Fibroblast of lung (primary cell): Measurements from ENCODE around the gene RAB44.
"Not testable (repeated sequence)": the region's sequence is repeated elsewhere in the genome, so short reads cannot be mapped to it uniquely, and the experiment has no call there.

Experiments used
- CTCF ChIP-seq, 2 donors: IDR thresholded peaks in 1 of 2; conservative IDR thresholded peaks in 1 of 2; 1 replicate in 1 of 2; 2 replicates in 1 of 2; pipeline ENCODE4 v1.5.1; 2011 to 2012; ENCODE audit warnings: low read length in 2 of 2, control low read depth in 1 of 2, inconsistent platforms in 1 of 2, low read depth in 1 of 2, mild to moderate bottlenecking in 1 of 2
- EZH2 ChIP-seq: IDR thresholded peaks from 2 replicates; pipeline ENCODE4 v1.5.1; 2012; ENCODE audit warnings: low read length, control low read depth, mild to moderate bottlenecking; ENCODE audit errors: missing control alignments

DNA sequence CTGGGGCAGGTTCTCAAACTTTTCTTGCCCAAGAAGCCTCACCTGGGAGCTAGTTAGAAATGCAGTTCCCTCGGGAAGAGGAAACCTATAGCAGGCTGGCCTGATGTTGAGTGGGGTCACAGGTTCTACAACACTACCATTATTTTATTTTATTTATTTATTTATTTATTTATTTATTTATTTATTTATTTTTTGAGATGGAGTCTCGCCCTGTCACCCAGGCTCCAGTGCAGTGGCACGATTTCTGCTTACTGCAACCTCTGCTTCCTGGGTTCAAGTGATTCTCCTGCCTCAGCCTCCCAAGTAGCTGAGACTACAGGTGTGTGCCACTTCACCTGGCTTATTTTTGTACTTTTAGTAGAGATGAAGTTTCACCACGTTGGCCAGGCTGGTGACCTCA, 26.4 kb downstream of the RAB44 start:
- not testable (repeated sequence) for TF ChIP-seq CTCF (conservative IDR thresholded peaks at IDR 0.05 in 1 of 2, IDR thresholded peaks at IDR 0.05 in 1 of 2; ENCODE audit: low read depth in 1 of 2, low read length in 2 of 2); EZH2
